ENCODE data around the gene ETNK2.

ETNK2 gene

GRCh38 chr1:204147406-204148383, 4.1 kb downstream of the ETNK2 start:
- no peak for DNase-seq

DNA sequence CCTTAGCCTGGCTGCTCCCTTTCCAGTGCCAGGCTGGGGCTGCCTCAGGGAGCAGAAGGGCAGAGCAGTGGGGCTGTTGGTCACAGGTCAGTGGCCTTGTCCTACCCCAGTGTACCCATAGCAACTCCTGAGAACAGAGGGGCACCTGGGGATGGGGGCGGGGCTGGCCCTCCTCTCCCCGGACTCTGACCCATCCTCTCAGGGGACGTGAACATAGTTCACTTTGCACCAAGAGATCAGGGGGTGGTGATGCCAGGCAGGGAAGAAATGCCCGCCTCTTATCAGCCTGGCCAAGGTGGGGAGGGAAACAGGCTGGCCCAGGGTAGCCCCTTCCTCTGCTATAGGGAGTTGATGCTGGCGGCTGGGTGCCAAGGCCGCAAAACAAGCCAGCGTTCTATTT, 4.9 kb downstream of the ETNK2 start:
- DNase-seq = no peak

- no peak for DNase-seq
These were observed 5.5 kb downstream of the ETNK2 start for GRCh38 chr1:204146309-204146708.

GRCh38 chr1:204145033-204145504, 6.8 kb downstream of the ETNK2 start:
- DNase-seq = no peak

- DNase-seq = no peak
These were observed 8.4 kb downstream of the ETNK2 start for GRCh38 chr1:204143276-204144041.

DNA sequence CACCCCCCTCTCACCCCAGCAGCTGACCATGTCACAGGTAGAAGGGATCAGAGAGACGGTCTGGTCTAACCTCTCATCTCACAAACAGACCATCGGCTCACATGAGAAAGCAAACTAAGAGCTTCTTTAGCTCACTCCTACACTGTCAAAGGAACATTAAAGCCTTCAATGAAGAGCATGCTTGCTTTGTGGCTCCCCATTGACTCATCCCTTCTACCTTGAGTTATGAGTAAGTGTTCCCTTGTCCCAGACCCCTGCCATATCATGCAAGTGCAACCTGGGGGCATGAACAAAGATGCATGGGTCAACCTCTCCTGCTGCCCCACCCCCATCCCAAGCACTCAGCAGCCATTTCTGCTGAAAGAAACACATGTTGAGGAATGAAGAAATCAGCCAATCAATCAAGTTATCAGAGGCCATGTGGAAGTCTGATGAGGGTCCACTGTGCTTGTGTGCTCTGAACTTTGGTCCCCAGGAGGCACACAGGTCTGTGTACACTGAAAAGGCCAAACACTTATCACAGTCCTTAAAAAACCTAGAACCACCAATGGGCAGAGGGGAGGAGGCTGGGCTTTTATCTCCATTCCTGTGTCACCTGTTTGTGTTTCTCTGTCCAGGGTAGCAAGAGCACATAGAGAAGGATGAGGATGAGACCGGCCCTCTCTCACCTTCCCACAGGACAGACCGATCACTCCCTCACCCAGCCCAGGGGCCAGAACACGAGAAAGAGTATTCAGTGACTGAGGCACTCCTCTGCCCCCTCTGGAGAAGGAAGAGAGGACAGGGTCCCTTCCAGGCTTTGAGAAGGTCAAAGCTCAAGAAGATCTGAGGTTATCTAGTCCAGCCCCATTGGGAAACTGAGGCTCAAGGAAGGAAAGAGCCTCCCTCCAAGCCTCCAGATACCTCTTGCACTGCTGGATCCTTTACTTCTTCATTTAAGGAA, 9.5 kb downstream of the ETNK2 start:
- DNase-seq = no peak

- no peak for DNase-seq
These were observed 10.7 kb downstream of the ETNK2 start for GRCh38 chr1:204141131-204141530.

GRCh38 chr1:204139952-204140351, 11.9 kb downstream of the ETNK2 start:
- no peak for DNase-seq

GRCh38 chr1:204139088-204139487, 12.8 kb downstream of the ETNK2 start:
- DNase-seq = no peak

- no peak for DNase-seq
These were observed 15.0 kb downstream of the ETNK2 start for GRCh38 chr1:204136814-204137213.

DNA sequence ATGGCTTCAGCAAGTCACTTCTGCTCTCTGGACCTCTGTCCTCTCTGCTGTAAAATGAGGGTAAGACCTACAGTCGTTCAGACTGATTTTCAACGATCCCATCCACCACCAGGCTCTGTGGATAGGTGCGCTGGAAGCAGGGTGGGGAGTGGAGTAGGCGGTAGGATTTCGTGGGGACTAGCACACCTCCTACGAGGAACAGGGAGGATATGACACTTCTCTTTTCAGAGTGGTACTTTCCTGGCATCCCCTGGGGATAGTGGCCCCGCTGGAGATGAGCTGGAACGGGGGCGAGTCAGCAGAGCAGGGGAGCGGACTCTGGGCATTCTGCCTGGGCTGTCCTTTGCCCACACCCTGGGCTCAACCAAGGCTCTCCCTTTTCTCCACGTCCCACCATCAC, 17.7 kb downstream of the ETNK2 start:
- DNase-seq = no peak

DNA sequence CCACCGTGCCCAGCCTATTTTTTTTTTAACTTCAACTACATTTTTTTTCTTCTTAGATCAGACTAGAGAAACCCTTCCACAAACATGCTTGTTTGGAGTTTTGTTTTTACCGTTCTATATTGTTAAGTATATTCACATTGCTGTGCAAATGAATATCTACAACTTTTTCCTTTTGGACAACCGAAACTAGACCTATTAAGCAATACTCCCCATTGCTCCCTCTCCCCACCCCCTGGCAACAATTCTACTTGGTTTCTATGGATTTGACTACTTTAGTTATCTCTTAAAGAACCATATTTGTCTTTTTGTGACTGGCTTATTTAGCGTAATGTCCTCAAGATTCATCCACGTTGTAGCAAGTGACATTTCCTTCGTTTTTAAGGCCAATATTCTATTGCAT, 19.1 kb downstream of the ETNK2 start:
- no peak for DNase-seq

DNA sequence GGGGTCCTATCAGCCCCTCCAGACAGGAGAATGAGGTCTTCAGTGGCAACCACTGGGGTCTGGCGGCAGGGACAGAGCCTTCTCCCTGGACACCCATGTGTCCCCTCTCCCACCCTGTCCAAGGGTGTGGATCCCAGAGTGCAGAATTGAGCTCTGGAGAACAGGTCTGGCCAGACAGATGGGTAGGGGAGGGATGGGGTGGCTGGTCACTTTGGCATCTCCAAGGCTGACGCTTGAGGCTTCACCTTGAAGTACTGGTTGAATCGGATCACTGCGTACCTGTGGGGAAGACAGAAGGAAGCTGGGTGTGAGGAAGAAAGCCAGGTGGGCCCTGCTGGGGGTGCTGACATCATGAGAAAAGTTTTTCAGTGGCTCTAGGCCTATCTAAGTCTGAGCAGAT, 19.9 kb downstream of the ETNK2 start:
- no peak for DNase-seq

- no peak for DNase-seq
These were observed 20.6 kb downstream of the ETNK2 start for GRCh38 chr1:204130981-204131892.

DNA sequence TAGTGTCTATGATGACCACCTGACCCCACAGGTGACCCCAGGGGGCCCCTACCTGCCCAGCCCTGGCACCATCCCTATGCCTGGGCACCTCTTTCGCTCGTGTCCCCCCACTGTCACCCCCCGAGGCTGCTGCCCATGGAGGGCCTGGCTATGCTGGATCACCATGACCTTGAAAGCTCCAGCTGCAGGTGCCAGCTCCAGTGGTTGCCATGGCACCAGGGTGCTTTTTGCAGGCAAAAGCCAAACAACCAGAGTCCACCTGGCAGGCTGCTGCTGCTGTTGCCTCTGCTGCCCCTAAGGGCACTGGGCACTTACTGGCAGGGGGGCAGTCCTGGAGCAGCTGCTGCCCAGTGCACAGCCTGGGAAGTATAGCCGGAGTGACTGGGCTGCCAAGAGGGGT, 21.7 kb downstream of the ETNK2 start:
- peak; percentile 47 for DNase-seq

DNA sequence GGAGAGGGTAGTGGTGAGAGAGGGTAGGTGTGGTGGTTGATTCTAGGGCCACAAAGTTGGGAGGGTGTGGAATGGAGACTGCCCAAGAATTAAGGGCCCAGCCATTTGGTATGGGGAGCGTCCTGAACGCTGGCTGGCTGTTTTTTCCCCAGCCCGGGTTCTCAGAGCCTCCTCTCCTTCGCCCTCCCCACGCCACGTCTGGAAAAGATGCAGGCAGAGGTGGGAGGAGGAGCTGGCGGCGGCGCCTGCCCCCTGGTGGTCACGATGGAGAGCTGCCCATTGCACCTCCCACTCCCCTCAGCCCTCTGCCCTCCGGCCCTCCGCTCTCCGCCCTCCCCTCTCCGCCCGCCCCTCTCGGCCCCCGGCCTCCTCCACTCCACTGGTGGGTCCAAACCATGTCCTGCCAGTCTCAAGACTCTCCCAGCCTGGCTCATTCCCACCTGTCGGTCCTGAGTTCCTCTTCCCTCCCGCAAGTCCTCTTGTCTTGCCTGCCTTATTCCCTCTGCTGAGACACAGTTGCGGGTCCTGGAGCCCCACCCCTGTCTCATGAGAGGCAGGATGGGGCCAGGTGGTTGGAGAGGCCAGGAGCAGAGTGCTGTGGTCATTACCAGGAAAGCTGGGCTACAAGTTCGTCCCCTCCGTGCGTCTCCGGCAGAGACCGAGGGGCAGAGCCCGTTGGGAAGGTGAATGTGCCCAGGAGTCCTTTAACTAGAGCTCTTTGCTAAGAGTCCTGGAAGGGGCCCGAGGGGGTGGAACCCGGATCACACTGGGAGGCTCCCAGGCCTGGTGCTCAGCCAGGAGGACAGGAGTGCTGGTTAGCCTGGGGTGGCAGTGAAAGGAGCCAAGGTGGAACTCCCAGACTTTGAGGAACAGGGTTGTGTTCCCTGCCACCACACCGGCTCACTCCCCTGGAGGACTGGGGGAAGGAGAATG, 22.6 kb downstream of the ETNK2 start:
- peak; percentile 72 for DNase-seq

- DNase-seq = no peak
These were observed 23.3 kb downstream of the ETNK2 start for GRCh38 chr1:204128464-204128963.

DNA sequence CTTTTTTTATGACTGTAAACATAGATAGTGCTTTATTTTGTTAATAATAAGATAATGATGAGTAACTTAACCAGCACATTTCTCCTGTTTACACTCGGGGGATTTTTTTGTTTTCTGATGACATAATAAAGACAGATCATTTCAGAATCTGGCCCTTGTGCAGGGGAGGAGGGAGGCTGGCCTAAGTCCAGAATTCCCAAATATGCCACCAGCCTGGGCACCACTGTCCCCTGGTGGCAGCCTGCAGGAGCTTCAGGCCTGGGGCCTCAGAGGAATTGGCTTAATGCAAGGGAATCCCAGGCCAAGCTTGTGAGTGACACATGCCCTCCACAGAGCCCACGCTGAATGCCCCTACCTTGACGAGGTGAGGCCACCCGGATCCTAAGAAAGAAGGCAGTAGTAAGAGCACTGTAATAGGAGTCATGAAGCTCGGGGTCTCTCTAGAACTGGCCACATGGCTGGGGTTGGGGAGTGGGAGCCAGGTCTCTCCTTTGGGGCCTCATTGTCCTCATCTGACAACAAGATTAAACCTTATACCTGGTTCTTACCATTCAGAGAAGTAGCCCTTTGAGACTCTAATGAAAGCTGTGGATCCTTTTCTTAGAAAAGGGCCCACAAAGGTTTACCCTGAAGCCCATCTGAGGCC, 24.1 kb downstream of the ETNK2 start:
- DNase-seq = peak; percentile 74

DNA sequence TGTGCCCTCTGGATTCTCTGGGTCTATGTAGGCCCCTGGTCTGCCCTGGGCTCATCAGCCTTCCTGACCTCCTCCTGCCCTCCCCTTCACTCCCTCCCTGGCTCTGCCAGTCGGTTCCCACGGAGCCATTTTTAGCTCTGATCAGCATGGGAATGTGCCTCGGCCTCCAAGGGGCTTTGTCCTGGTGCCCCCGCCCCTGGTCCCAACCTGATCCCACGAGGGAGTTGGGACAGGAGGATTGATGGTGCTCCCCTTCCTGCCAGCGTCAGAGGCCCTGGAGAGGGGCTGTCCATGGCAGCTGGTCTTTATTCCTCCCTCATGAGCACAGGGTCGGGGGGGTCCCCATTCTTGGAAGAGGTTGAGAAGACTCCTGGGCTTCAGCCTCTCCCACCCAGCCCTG, 24.9 kb downstream of the ETNK2 start:
- DNase-seq = no peak

- DNase-seq = no peak
These were observed 25.5 kb downstream of the ETNK2 start for GRCh38 chr1:204126386-204126785.
